ENCODE data around the gene PLA2G2D.

GRCh38 chr1:20069874-20070273 is 49.5 kb downstream of the PLA2G2D start, which contains the start of gene PLA2G5:
- TF ChIP-seq GTF2F1 (IDR thresholded peaks at IDR 0.05; ENCODE audit: low read length) = no peak
- TF ChIP-seq ZFX (CRISPR knock-in tag; IDR thresholded peaks at IDR 0.05; ENCODE audit: low read depth) = no peak
- TF ChIP-seq FOXK1 (CRISPR knock-in tag; IDR thresholded peaks at IDR 0.05; ENCODE audit: borderline replicate concordance, low read depth) = no peak
- no peak for TF ChIP-seq CTCF (CRISPR knock-in tag; IDR thresholded peaks at IDR 0.05)
- no peak for TF ChIP-seq TAF1 (CRISPR knock-in tag; IDR thresholded peaks at IDR 0.05)
- TF ChIP-seq ZNF562 (CRISPR knock-in tag; IDR thresholded peaks at IDR 0.05; ENCODE audit: borderline replicate concordance) = no peak
- no peak for TF ChIP-seq GATAD2A (CRISPR knock-in tag; IDR thresholded peaks at IDR 0.05)
